VCaP (cell line): Measurements from ENCODE around the gene KDM7A.
"Not testable (repeated sequence)": the region's sequence is repeated elsewhere in the genome, so short reads cannot be mapped to it uniquely, and the experiment has no call there.

ENCODE experiments used
- H3K27ac ChIP-seq: fragments of 450-650 bp; 2 replicates; pipeline ENCODE4 v1.5.1; 2017
- TF ChIP-seq, protein P1 (sequence below): fragments of 450-650 bp; conservative IDR thresholded peaks from 2 replicates; pipeline ENCODE4 v1.5.1; 2017; ENCODE audit warnings: mild to moderate bottlenecking, moderate library complexity

KDM7A gene

DNA sequence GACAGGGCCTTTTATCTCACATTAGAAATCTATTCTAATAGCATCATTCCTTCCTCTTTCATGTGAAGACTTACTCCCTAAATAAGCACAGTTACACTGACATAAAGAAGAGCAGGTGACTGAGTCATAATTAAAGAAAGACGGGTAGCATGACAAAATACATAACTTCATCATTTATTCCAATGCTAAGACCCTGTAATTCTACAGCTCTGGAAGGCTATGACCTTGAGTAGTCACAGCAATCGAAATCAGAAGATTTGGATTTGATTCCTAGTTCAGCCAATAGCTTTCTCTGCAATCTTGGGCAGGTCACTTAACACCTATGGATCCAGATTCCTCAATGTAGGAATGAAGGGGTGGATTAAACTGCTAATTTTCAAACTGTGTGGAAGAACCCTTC lies 42.7 kb downstream of the KDM7A start:
- TF ChIP-seq, protein P1, sequence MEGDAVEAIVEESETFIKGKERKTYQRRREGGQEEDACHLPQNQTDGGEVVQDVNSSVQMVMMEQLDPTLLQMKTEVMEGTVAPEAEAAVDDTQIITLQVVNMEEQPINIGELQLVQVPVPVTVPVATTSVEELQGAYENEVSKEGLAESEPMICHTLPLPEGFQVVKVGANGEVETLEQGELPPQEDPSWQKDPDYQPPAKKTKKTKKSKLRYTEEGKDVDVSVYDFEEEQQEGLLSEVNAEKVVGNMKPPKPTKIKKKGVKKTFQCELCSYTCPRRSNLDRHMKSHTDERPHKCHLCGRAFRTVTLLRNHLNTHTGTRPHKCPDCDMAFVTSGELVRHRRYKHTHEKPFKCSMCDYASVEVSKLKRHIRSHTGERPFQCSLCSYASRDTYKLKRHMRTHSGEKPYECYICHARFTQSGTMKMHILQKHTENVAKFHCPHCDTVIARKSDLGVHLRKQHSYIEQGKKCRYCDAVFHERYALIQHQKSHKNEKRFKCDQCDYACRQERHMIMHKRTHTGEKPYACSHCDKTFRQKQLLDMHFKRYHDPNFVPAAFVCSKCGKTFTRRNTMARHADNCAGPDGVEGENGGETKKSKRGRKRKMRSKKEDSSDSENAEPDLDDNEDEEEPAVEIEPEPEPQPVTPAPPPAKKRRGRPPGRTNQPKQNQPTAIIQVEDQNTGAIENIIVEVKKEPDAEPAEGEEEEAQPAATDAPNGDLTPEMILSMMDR = no peak
- no peak overlapping the region for H3K27ac ChIP-seq

DNA sequence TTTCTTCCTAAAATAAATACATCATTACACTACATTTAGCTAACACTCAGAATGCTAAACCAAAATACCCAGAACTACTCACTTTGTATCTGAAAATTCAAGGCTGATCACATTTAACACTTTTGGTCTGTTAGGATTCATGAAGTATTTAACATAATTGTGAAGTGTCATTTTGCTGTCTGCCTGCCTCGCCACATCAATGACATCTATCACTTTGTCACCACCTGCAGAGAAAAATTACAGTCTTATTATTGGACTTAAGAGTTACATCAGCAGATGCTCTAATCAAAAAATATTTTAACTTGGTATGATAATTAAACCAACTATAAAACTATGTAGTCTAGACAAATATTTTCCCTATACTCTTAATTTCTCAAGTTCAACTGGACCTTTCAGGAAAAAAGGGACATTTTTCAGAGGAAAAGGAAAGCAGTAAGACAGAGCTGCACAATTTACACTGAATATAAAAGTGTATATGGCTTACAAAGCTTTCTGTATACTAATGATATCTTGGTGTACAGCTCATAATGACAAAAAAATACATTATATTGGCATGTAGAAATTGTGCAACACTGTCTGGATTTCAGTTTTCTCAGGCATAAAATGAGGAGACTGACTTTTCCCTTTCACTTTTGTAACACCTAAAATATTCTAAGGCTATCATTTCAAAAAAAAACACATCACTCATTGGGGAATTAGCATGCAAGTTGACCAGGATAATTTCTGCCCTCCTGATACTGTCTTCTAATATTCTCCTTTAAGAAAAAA lies 49.2 kb downstream of the KDM7A start:
- H3K27ac ChIP-seq = no peak overlapping the region
- TF ChIP-seq, protein P1 = no peak

- no peak overlapping the region for H3K27ac ChIP-seq
- TF ChIP-seq, protein P1 = no peak
Measured at GRCh38 chr7:140126435-140127034, 50.2 kb downstream of the KDM7A start.

GRCh38 chr7:140122965-140123364 lies 53.8 kb downstream of the KDM7A start:
- TF ChIP-seq, protein P1 = no peak
- no peak overlapping the region for H3K27ac ChIP-seq

DNA sequence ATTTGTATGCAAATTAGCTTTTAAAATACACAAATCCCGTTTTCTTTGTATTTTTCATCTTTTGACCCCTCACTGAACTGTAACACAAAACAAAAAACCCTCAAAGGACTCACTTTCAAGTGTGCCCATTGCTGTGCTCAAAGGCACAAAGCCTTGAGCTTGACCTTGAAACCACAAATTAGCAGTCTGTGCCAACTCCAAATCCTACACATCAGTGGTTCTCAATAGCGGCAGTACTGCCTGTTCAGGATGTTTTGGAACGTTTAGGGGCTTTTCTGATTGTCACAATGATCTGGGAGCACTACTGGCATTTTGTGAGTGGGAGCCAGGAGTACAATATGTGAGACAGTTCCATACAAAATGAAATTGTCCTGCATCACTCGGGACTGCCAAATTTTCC lies 55.5 kb downstream of the KDM7A start:
- H3K27ac ChIP-seq = no peak overlapping the region
- TF ChIP-seq, protein P1 = no peak

DNA sequence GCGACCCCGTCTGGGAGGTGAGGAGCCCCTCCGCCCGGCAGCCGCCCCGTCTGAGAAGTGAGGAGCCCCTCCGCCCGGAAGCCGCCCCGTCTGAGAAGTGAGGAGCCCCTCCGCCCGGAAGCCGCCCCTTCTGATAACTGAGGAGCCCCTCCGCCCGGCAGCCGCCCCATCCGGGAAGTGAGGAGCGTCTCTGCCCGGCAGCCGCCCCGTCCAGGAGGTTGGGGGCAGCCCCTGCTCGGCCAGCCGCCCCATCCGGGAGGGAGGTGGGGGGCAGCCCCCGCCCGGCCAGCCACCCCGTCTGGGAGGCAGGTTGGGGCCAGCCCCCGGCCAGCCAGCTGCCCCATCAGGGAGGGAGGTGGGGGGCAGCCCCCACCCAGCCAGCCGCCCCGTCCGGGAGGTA lies 62.0 kb downstream of the KDM7A start:
- H3K27ac ChIP-seq = not testable (repeated sequence)

GRCh38 chr7:140108777-140109176 lies 68.0 kb downstream of the KDM7A start:
- H3K27ac ChIP-seq = not testable (repeated sequence)

GRCh38 chr7:140096459-140096858 lies 80.3 kb downstream of the KDM7A start:
- no peak overlapping the region for H3K27ac ChIP-seq
- TF ChIP-seq, protein P1 = no peak
